NCI-H128 (cell line): ENCODE measurements around the gene NFYB.
A peak's percentile ranks its signal among the peaks of the same experiment; 100 is the strongest.
"Not testable (repeated sequence)": the region's sequence is repeated elsewhere in the genome, so short reads cannot be mapped to it uniquely, and the experiment has no call there.

Experiments used
- DNase-seq: peaks from one replicate; lab custom pipeline; 2025; ENCODE audit not compliant: unreplicated experiment; lab: John Stamatoyannopoulos, UW

NFYB gene

GRCh38 chr12:104137902-104138796, at the start of gene NFYB:
NFYB (minus strand) TSS chr12:104138210; CDS start chr12:104135453, 2,757 bp downstream.
- DNase-seq, result peak; percentile 94

- DNase-seq, result no peak
Observed at GRCh38 chr12:104187446-104188155, 49.6 kb upstream of the NFYB start.

- no peak for DNase-seq
Observed at GRCh38 chr12:104183443-104183842, 45.4 kb upstream of the NFYB start.

GRCh38 chr12:104182621-104183378, 44.8 kb upstream of the NFYB start:
- no peak for DNase-seq

- DNase-seq, result no peak
Observed at GRCh38 chr12:104182144-104182543, 44.1 kb upstream of the NFYB start.

- DNase-seq, result no peak
Observed at GRCh38 chr12:104181313-104181712, 43.3 kb upstream of the NFYB start.

GRCh38 chr12:104180374-104180773, 42.4 kb upstream of the NFYB start:
- DNase-seq, result no peak

GRCh38 chr12:104177663-104178501, 39.9 kb upstream of the NFYB start:
- DNase-seq, result no peak

GRCh38 chr12:104177336-104177662, 39.3 kb upstream of the NFYB start:
- no peak for DNase-seq

- DNase-seq, result no peak
Observed at GRCh38 chr12:104175726-104176247, 37.8 kb upstream of the NFYB start.

GRCh38 chr12:104173804-104174203, 35.8 kb upstream of the NFYB start:
- DNase-seq, result not testable (repeated sequence)

- DNase-seq, result no peak
Observed at GRCh38 chr12:104172570-104172947, 34.5 kb upstream of the NFYB start.

GRCh38 chr12:104171785-104172569, 34.0 kb upstream of the NFYB start:
- no peak for DNase-seq

GRCh38 chr12:104168596-104168995, 30.6 kb upstream of the NFYB start:
- DNase-seq, result no peak

GRCh38 chr12:104167519-104168458, 29.8 kb upstream of the NFYB start:
- no peak for DNase-seq

- no peak for DNase-seq
Observed at GRCh38 chr12:104166465-104166864, 28.5 kb upstream of the NFYB start.

- no peak for DNase-seq
Observed at GRCh38 chr12:104165801-104166200, 27.8 kb upstream of the NFYB start.

- no peak for DNase-seq
Observed at GRCh38 chr12:104164634-104165033, 26.6 kb upstream of the NFYB start.

- DNase-seq, result no peak
Observed at GRCh38 chr12:104163631-104164030, 25.6 kb upstream of the NFYB start.
